NCI-H345 (cell line): Measurements from ENCODE around the gene TNXB.
"Not testable (repeated sequence)": the region's sequence is repeated elsewhere in the genome, so short reads cannot be mapped to it uniquely, and the experiment has no call there.

Experiments used
- DNase-seq: peaks from one replicate; lab custom pipeline; 2025; lab: John Stamatoyannopoulos, UW

The TNXB gene

GRCh38 chr6:32083812-32084768 lies 25.0 kb downstream of the TNXB start:
- DNase-seq: no peak

- DNase-seq: no peak
Measured at GRCh38 chr6:32082935-32083334, 26.2 kb downstream of the TNXB start.

- no peak for DNase-seq
Measured at GRCh38 chr6:32082478-32082877, 26.7 kb downstream of the TNXB start.

GRCh38 chr6:32081168-32081990 lies 27.8 kb downstream of the TNXB start:
- no peak for DNase-seq

- no peak for DNase-seq
Measured at GRCh38 chr6:32079566-32080290, 29.4 kb downstream of the TNXB start.

DNA sequence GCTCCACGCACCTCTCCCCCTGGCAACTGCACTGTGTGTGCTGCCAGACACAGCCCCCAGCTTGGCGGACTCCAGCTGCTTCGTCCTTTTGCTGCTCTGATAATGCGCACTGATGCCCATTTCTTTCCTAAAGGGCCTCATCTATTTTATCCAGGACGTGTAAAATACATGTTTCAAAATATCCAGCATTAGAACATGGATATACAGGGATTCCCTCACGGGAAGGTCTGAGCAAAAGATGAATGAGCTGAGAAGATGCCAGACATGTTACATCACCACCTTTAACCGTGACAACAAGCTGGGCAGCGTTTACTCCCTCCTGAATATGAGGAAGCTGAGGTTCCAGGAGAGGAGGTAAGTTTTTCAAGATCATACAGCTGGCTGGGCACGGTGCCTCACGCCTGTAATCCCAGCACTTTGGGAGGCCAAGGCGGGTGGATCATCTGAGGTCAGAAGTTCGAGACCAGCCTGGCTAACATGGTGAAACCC lies 32.8 kb downstream of the TNXB start:
- DNase-seq: no peak

DNA sequence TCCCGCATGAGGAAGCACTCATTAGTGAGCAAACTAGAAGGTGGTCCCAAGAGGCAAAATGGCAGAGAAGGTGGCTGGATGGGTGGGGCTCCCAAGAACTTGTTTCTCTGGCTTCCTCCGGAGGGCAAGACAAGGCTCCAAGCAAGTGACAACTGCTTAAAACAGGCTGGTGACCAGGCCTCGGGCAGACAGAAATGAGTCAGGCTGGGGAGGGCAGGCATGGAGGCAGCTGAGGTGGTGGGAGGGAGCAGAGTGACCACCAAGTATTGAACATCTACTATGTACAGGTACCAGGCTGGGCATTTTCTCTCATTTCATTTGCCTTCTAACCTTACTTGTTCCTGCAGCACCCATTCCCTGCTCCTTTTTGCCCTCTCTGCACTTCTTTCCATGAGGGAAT lies 33.4 kb downstream of the TNXB start:
- DNase-seq: no peak

- no peak for DNase-seq
Measured at GRCh38 chr6:32074996-32075532, 34.1 kb downstream of the TNXB start.

DNA sequence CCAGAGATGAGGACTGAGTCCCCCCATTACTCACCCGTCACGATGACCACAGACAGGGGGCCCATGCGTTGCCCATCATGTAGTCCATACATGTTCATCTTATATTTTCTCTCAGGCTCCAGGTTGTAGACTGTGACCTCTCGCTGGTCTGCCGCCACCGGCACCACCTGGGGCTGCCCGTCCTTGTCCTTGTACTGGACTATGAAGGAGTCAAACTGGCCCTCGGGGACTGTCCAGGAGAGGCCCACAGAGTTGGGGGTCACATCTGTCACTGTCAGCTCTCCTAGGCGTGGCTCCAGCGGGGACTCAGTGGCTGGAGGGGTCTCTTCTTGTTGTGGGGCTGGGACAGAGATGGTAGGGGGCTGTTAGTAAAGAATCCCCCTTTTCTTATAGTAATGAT lies 35.5 kb downstream of the TNXB start:
- no peak for DNase-seq

- DNase-seq: no peak
Measured at GRCh38 chr6:32073101-32073500, 36.0 kb downstream of the TNXB start.

DNA sequence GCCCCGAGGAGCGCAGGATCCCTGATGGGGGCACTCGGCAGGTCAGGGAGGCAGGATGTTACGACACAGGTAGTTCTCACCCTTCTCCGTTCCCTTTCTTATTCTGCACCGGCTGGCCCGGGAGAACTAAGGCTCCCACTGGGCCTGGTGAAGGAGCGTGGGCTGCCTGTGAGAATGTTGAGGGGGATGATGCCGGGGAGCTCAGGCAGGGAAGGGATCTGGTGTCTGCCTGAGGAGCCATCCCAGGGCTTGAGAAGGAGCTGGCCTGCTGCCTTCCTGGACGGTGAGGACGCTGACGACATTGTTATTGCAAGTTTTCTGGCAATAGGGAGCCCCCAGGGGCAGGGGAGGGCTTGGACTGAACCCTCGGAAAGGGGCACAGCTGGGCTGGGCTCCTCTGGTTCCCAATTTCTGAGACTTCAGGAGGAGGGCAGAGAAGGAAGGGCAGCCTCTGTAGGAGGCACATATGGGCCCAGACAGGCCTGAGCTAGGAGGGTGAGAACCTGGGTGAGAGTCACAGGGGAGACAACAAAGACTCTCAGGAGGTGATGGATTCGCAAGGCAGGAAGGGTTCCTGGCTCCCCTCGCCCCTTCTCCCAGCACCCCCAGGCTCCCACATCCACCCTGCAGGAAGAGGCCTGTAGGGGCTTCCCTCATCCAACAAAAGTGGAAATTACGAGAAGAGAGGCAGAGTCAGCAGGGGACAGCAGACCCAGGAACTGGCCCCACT lies 38.2 kb downstream of the TNXB start:
- DNase-seq: no peak

DNA sequence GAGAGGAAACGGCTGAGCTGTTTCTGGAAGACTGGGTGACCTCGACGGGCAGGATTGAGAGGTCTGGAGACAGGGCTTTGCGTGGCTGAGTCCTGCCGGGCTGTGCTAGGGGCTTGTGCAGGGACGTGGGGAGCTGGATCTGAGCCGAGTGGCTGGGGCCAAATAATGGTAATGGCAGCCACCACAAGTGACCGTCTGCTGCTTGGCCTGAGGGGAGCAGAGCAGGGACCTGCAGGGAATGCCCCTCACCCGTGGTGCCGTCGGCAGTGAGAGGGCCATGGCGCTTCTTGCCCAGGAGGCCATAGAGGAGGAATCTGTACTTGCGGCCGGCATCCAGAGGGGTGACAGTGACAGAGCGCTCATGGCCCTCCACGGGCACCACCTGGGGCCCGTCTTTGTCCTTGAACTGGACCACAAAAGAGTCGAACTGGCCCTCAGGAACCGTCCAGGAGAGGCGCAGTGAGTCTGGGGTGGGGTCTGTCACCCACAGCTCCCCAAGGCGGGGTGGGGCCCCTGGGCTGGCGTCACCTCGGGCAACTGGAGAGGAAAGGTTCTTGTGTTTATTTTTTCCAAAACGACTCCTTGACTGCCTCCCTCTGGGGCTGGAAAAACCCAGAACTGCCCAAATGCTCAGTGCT lies 39.1 kb downstream of the TNXB start:
- DNase-seq: no peak

GRCh38 chr6:32069460-32069859 lies 39.7 kb downstream of the TNXB start:
- no peak for DNase-seq

DNA sequence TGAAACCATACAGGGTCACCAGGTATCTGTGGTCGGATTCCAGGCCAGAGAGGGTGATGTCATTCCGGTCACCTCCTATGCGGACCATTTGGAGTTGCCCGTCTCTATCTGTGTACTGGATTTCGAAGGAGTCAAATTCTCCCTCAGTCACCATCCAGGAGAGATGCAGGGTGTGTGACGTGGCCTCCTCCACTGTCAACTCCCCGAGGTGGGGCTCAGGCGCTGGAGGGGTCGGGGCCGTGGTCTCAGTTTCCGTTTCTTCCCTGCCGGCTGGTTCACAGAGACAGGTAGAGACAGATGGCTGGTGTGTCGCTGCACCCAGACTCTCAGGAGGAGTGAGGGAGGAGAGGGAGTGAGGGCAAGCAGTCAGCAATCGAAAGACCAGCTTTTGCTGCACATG lies 40.3 kb downstream of the TNXB start:
- no peak for DNase-seq

GRCh38 chr6:32068315-32068714 lies 40.8 kb downstream of the TNXB start:
- not testable (repeated sequence) for DNase-seq

DNA sequence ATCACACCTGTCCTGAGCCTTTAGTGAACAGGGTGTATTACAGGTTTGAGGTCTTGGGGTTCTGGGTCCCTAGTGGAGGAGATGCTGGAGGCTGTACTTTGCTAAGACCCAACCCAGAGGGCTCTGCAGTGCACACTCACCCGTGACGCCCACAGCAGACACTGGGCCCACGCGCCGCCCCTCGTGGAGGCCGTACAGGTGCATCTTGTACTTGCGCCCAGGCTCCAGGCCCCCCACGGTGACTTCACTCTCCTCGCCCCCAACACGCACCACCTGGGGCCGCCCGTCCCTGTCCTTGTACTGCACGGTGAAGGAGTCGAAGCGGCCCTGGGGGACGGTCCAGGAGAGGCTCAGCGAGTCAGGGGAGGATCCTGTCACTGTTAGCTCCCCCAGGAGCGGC lies 41.6 kb downstream of the TNXB start:
- not testable (repeated sequence) for DNase-seq

- no peak for DNase-seq
Measured at GRCh38 chr6:32064706-32065105, 44.4 kb downstream of the TNXB start.

GRCh38 chr6:32060966-32061655 lies 48.0 kb downstream of the TNXB start:
- DNase-seq: no peak

GRCh38 chr6:32058511-32058963 lies 50.6 kb downstream of the TNXB start:
- no peak for DNase-seq

DNA sequence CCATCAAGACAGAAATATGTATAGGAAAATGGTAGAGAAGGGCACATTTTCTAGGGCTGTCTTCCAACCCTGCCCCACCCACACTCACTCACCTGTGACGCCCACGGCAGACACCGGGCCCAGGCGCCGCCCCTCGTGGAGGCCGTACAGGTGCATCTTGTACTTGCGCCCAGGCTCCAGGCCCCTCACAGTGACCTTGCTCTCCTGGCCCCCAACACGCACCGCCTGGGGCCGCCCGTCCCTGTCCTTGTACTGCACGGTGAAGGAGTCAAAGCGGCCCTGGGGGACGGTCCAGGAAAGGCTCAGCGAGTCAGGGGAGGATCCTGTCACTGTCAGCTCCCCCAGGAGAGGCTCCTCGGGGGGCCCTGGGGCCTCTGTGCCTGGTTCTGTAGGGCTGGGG lies 51.2 kb downstream of the TNXB start:
- no peak for DNase-seq
